ENCODE measurements around the gene MRAP2.

DNA sequence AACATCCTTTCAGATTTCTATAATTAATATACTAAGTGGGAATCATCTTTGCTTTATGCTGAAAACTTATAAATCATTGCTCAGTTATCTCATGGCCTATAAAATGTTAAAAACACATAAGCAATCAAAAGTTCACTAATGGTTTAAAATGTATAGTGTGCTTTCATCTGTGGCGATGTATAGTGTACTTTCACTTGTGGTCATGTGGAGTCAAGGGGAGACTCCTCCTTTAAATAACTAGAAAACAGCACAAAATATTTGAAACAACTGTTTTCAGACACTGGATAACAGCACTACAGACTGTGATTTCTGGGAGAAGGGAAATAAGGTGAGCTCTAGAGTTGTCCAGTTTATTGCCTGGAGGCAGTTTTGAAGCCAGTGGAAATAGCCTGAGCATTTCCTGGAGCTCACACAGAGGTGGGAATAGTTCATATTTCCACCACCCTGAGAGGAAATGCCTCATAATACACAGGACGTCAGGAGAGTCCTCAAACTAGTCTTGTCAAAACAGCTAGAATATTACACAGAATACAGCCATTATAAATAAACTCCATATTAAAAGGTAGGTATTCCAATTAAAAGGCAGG lies 104.5 kb downstream of the MRAP2 start:
- TF ChIP-seq POLR2A (IDR thresholded peaks at IDR 0.05; ENCODE audit: low read depth, low read length) (no peak), POLR2AphosphoS5 (IDR thresholded peaks at IDR 0.05; ENCODE audit: low read depth, low read length) (no peak), SPI1 (IDR thresholded peaks at IDR 0.05; ENCODE audit: low read depth, low read length) (no peak), POU2F2 (IDR thresholded peaks at IDR 0.05; ENCODE audit: low read depth, low read length) (no peak), TAF1 (IDR thresholded peaks at IDR 0.05; ENCODE audit: low read depth, low read length) (no peak), PAX5 (IDR thresholded peaks at IDR 0.05; ENCODE audit: insufficient read depth, low read length, severe bottlenecking) (no peak)
